Measurements from ENCODE around the gene SAP130. TPM values are rescaled to one million over a fixed set of nuclear protein-coding genes. Genes with fewer than 3 reads are reported as not detected.
"Not testable (repeated sequence)": the region's sequence is repeated elsewhere in the genome, so short reads cannot be mapped to it uniquely, and the experiment has no call there.

SAP130 gene
- polyA plus RNA-seq, 12 donors, result 11.3 to 25.7 (median 14.3) TPM; not detected in 1

DNA sequence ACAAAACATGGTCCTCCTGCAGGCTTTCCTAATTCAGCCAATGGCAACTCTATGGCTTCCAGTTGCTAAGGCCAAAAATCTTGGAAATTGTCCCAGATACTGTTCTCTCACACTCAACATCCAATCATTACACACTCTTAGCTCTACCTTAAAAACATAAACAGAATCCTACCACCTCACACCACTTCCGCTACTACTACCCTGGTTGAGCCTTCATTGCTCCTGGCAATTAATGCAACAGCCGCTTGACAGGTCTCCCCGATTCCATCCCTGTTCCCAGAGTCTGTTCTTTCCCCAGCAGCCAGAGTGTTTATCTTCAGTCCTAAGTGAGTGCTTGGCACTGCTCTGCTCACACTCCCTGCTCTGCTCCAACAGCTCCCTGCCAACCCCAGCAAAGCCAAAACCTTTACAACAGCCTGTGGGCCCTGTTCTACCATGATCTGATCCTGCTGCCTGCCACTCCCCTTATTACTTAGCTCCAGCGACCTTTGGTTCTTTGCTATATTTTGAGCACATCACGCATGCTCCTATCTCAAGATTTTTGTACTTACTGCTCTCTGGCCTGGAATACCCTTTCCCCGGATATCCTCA lies 74.6 kb downstream of the SAP130 start:
- no peak for DNase-seq

- no peak for DNase-seq
These were observed 76.8 kb downstream of the SAP130 start for GRCh38 chr2:127951026-127951425.

- DNase-seq, result no peak
These were observed 77.6 kb downstream of the SAP130 start for GRCh38 chr2:127950264-127950663.

DNA sequence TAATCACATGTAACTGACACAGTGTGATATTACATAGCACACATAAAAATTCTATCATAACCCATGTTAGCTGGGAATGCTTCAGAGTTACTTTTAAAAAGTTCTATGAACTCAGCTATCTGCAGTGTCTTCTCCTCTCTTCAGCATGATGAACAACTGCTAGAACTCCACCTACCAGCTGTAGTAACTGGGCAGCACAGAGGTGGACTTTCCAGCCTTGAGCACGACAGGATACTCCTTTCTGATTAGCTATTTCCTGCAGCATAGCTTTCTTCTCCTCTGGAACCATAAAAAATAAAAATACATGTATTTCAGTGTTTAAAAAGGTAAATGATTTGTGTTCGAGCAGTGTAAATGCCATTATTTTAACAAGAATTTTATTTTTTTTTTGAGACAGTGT lies 82.6 kb downstream of the SAP130 start:
- no peak for DNase-seq

GRCh38 chr2:127943186-127943585 lies 84.7 kb downstream of the SAP130 start:
- DNase-seq, result no peak

- no peak for DNase-seq
These were observed 85.9 kb downstream of the SAP130 start for GRCh38 chr2:127942002-127942401.

GRCh38 chr2:127941461-127941860 lies 86.4 kb downstream of the SAP130 start:
- DNase-seq, result no peak

GRCh38 chr2:127940641-127941040 lies 87.2 kb downstream of the SAP130 start:
- DNase-seq, result no peak

DNA sequence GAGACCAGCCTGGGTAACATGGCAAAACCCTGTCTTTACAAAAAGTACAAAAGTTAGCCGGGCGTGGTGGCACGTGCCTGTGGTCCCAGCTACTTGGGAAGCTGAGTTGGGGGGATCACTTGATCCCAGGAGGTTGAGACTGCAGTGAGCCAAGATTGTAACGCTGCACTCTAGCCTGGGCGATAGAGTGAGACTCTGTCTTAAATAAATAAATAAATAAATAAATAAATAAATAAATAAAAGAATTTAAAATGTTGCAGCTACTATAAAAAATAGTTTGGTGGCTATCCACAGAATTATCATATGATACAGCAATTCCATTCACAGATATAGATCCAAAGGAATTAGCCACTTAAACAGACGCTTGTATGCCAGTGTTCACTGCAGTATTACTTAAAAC lies 92.5 kb downstream of the SAP130 start:
- no peak for DNase-seq

GRCh38 chr2:127932199-127932876 lies 95.5 kb downstream of the SAP130 start:
- no peak for DNase-seq

- DNase-seq, result no peak
These were observed 98.4 kb downstream of the SAP130 start for GRCh38 chr2:127929449-127929848.

DNA sequence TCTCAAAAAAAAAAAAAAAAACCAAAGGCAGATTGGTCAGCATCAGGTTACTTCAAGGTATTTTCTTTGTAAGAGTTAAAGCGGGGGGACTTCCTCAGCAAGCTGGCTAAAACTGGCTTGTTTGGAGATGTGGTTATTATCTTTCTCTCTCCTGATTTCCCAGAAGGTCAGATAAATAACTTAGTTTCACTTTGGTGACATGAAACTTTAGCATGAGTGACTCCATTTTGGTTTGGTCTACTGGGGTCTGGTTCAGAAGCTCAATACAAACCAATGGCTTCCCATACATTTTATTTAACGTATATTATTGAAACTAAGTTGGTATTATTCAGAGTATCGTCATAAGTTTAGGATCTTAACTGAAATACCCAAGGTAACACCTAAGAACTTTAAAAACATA lies 100.5 kb downstream of the SAP130 start:
- no peak for DNase-seq

DNA sequence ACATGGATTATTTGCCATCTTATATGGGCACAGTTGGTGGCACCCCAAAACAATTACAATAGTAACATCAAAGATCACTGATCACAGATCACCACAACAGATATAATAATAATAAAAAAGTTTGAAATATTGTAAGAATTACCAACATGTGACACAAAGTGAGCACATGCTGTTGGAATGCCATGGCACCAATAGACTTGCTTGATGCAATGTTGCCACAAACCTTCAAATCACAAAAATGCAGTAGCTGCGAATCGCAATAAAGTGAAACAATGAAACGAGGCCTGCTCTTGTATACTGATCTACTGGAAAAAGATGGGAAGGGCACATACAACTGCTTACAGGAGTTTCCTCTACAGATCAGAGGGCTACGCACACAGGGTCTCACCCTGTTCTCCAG lies 109.9 kb downstream of the SAP130 start:
- no peak for DNase-seq

GRCh38 chr2:127913808-127914457 lies 113.9 kb downstream of the SAP130 start:
- no peak for DNase-seq

DNA sequence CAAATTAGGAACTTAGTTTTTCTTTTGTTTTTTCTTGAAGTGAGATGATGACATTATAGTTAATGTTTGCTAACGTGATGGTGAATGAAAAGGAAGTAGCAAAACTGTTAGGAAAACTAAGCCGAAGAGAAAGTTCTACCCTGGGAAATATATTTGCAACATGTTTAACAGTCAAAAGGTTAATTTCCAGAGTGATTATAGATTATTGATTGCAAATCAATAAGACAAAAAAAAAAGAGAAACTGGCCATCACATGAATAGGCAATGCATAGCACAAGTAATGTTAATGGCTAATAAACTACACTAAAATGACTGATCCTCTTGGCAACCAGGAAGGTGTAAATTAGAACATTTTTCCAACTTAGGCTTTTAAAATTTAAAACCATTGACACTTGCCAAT lies 116.1 kb downstream of the SAP130 start:
- DNase-seq, result no peak

- DNase-seq, result no peak
These were observed 117.4 kb downstream of the SAP130 start for GRCh38 chr2:127910415-127910814.

DNA sequence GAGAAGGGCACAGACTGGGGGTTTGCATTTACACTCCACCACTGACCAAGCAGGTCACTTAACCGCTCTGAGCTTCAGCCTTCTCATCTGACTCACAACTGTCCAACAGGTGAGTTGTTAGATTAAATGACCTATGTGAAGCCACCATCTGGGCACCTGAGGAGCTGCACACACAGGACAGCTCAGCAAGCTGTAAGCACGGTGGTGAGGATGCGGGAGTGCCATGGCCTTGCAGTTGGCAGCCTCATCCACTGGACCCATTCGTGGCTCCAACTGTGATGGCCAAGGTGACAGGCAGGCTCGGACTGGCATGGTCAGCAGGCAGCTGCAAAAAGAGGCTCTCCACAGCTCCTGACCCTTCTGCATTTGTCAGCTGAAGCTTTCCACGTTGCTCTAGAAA lies 118.8 kb downstream of the SAP130 start:
- no peak for DNase-seq

DNA sequence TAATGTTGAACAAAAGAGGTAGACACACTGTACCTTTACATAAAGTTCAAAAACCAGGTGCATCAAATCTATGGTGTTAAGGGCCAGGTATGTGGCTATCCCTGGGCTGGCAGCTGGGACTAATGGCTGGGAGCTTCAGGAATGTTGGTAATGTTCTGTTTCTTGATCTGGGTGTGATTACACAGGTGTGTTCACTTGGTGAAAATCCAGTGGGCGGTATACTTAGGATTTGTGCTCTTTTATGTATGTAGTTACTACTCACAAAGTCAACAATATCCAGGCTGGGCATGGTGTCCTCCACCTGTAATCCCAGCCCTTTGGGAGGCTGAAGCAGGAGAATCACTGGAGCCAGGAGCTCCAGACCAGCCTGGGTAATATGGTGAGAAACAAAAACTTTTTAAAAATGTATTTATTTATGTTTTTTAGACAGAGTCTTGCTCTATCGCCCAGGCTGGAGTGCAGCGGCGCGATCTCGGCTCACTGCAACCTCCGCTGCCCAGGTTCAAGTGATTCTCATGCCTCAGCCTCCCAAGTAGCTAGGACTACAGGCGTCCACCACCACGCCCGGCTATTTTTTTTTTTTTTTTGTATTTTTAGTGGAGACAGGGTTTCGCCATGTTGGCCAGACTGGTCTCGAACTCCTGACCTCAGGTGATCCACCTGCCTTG lies 120.0 kb downstream of the SAP130 start:
- not testable (repeated sequence) for DNase-seq

GRCh38 chr2:127906206-127906926 lies 121.5 kb downstream of the SAP130 start:
- DNase-seq, result no peak

DNA sequence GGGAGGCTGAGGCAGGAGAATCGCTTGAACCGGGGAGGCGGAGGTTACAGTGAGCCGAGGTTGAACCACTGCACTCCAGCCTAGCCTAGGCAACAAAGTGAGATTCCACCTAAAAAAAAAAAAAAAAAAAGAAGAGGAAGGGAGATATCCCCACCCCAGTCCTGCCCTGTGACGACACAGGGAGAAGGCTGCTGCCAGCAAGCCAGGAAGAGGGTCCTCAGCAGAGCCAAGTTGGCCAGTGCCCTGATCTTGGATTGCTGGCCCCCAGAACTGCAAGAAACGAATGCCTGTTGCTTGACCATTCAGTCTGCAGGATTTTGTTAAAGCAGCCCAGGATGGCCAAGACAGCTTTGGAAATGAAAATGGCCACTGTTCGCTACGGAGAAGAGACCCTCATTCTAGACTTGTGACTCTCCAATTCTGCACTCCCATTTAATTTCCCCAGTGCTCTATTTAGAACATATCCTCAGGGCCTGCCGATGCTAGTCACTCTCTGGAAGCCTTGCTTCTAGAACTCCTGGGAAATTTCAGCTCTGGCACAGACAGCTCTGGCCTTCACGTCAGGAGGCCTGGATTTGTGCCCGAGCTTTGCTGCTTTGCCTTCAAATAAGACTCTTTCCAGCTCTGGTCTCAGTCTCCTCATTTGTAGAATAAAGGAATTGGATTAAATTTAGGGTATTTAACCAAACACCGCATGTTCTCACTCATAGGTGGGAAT lies 126.4 kb downstream of the SAP130 start:
- peak; percentile 52 for DNase-seq

DNA sequence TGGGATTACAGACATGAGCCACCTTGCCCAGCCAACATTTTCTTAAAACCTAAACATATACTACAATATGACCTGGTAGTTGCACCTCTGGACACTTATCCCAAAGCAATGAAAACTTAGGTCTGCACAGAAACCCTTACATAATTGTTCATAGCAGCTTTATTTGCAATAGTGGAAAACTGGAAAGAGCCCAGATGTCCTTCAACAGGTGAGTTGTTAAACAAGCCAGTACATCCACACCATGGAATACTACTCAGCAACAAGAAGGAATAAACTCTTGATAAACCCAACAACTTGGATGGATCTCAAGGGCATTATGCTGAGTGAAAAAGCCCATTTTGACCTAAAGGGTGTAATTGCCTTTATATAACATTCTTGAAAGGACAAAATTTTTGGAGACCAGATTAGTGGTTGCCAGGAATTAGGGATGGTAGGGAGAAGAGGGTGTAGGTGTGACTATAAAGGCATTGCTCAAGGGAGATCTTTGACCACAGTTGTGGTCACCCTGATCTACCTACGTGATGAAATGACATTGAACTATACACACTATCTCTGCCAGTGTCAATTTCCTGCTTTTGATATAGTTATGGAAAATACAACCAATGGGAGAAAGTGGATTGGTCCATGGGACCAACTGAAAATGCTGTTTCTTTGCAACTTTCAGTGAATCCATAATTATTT lies 130.2 kb downstream of the SAP130 start:
- no peak for DNase-seq
